ENCODE measurements around the gene TSHR.

TSHR gene

DNA sequence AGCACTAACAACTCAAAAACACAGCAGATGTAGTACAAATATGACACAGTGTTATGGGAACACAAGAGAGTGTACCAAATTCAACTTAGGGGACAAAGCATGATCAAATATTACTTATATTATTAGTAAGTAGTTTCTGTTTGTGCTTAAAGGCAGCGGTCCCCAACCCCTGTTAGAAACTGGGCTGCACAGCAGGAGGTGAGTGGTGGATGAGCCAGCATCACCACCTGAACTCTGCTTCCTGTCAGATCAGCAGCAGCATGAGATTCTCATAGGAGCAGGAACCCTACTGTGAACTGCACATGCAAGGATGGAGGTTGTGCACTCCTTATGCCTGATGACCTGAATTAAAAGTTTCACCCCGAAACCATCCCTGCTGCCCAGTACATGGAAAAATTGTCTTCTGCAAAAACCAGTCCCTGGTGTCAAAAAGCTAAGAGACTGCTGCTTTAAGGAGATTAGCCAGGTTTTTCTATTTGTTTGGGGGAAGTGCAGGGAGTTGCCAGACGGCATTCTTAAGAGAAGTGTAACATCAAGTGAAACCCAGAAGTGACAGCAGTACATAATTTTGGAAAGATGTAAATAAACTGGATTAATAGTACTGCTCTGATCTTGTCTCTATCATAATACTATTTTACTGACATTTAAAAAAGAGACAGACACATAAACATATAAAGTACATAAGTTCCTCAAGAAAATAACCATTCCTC is 238.7 kb downstream of the TSHR start:
- DNase-seq = no peak
